Gastroesophageal sphincter (tissue), 4 donors: ENCODE results near the gene APOL6. TPM values are rescaled to one million over a fixed set of nuclear protein-coding genes. Genes with fewer than 3 reads are reported as not detected.
"Not testable (repeated sequence)": the region's sequence is repeated elsewhere in the genome, so short reads cannot be mapped to it uniquely, and the experiment has no call there.

Experiments
- ATAC-seq: fragments of 150-250 bp; one replicate; pipeline ENCODE4 v1.9.1; 2016; ENCODE audit warnings: mild to moderate bottlenecking, moderate library complexity
- H3K27ac ChIP-seq, 4 donors: fragments of 200-600 bp; sonication (generic) in 3 of 4; 1 replicate in 3 of 4; 2 replicates in 1 of 4; pipeline ENCODE4 v1.5.1; 2016 to 2019
- H3K27me3 ChIP-seq: fragments of 200-600 bp; sonication (generic); one replicate; pipeline ENCODE4 v1.5.1; 2019
- H3K36me3 ChIP-seq, 2 donors: fragments of 200-600 bp; sonication (generic); one replicate each; pipeline ENCODE4 v1.5.1; 2019; ENCODE audit warnings: control low read depth in 1 of 2
- H3K4me1 ChIP-seq, 3 donors: fragments of 200-600 bp; sonication (generic); 1 replicate in 2 of 3; 2 replicates in 1 of 3; pipeline ENCODE4 v1.5.1; 2016 to 2019; ENCODE audit warnings: control low read depth in 2 of 3
- H3K4me3 ChIP-seq, 2 donors: fragments of 200-600 bp; sonication (generic); one replicate each; pipeline ENCODE4 v1.5.1; 2019; ENCODE audit warnings: mild to moderate bottlenecking in 1 of 2, moderate library complexity in 1 of 2
- H3K9me3 ChIP-seq, 3 donors: fragments of 200-600 bp; sonication (generic); one replicate each; pipeline ENCODE4 v1.5.1; 2017 to 2019; ENCODE audit warnings: control low read depth in 2 of 3
- CTCF ChIP-seq, 4 experiments: fragments of 200-600 bp in 2 of 4; fragments of 450-650 bp in 2 of 4; sonication (generic) in 1 of 4; IDR thresholded peaks; one replicate each; pipeline ENCODE4 v1.5.1; 2017 to 2019; ENCODE audit warnings: antibody characterized with exemption in 4 of 4, mild to moderate bottlenecking in 2 of 4, moderate library complexity in 2 of 4
- EP300 ChIP-seq: sonication (generic); formaldehyde crosslinking; IDR thresholded peaks from one replicate; pipeline ENCODE4 v1.6.1; 2017; ENCODE audit warnings: antibody characterized with exemption, mild to moderate bottlenecking
- POLR2A ChIP-seq, 2 donors: fragments of 450-650 bp; IDR thresholded peaks; one replicate each; pipeline ENCODE4 v1.6.1; 2017; ENCODE audit warnings: antibody characterized with exemption in 2 of 2, mild to moderate bottlenecking in 2 of 2, moderate library complexity in 1 of 2
- POLR2AphosphoS5 ChIP-seq: sonication (generic); formaldehyde crosslinking; IDR thresholded peaks from one replicate; pipeline ENCODE4 v1.6.1; 2017; ENCODE audit warnings: antibody characterized with exemption
- WGBS, 2 donors: methylation state at CpG; one replicate each; pipeline ENCODE4 v1.1.5; 2018; ENCODE audit warnings: low coverage in 1 of 2; 5-methylcytosine and 5-hydroxymethylcytosine counted together
- total RNA-seq, 4 donors: library from RNA; depleted of rRNA; stranded (reverse); fragments of >200 nt; gene quantifications; one replicate each; pipeline ENCODE4 v1.1.0, GENCODE V29; 2016

Gene APOL6
- total RNA-seq, 4 donors from 2014 or later, result 10.4 to 13.3 (median 10.9) TPM

GRCh38 chr22:35678836-35679235, 30.6 kb downstream of the APOL6 start:
- no peak for TF ChIP-seq POLR2A (IDR thresholded peaks at IDR 0.05)
- TF ChIP-seq CTCF (IDR thresholded peaks at IDR 0.05), result no peak
- no peak for TF ChIP-seq EP300
- ATAC-seq, result no peak
- WGBS, 2 donors, result 72 to 80% methylated on average over 1 to 2 of the region's 2 CpGs
- no peaks in the 10 kb centered on the region for H3K27me3 ChIP-seq
- H3K36me3 ChIP-seq, result no peaks in the 10 kb centered on the region
- no peaks in the 10 kb centered on the region for H3K4me1 ChIP-seq
- no peak overlapping the region for H3K4me3 ChIP-seq
- H3K9me3 ChIP-seq, result no peaks in the 10 kb centered on the region
- H3K27ac ChIP-seq, result no peak overlapping the region

GRCh38 chr22:35679492-35679891, 31.2 kb downstream of the APOL6 start:
- WGBS, 2 donors, result 66 to 74% methylated on average over 4 of the region's 4 CpGs
- H3K4me3 ChIP-seq, ATAC-seq, H3K27me3 ChIP-seq, H3K36me3 ChIP-seq, H3K27ac ChIP-seq, H3K4me1 ChIP-seq, H3K9me3 ChIP-seq: not testable (repeated sequence)

- Histone ChIP-seq H3K27me3 (no peaks in the 10 kb centered on the region), H3K27ac (no peak overlapping the region), H3K9me3 (no peaks in the 10 kb centered on the region), H3K36me3 (no peaks in the 10 kb centered on the region), H3K4me1 (no peaks in the 10 kb centered on the region), H3K4me3 (no peak overlapping the region)
- WGBS, 2 donors, result 54 to 81% methylated on average over 2 to 4 of the region's 4 CpGs
- TF ChIP-seq EP300 (no peak), POLR2AphosphoS5 (no peak), CTCF (IDR thresholded peaks at IDR 0.05) (no peak), POLR2A (IDR thresholded peaks at IDR 0.05) (no peak)
- no peak for ATAC-seq
These were observed 33.3 kb downstream of the APOL6 start for GRCh38 chr22:35681454-35682052.

GRCh38 chr22:35683560-35683959, 35.3 kb downstream of the APOL6 start:
- H3K36me3 ChIP-seq, result no peaks in the 10 kb centered on the region
- no peak for TF ChIP-seq EP300
- no peak for TF ChIP-seq CTCF (IDR thresholded peaks at IDR 0.05)
- no peak for TF ChIP-seq POLR2A (IDR thresholded peaks at IDR 0.05)
- TF ChIP-seq POLR2AphosphoS5, result no peak

GRCh38 chr22:35684270-35684700, 36.0 kb downstream of the APOL6 start:
- no peak for TF ChIP-seq POLR2AphosphoS5
- TF ChIP-seq CTCF (IDR thresholded peaks at IDR 0.05), result peak in 1 of 4 experiments; percentile 25
- no peak for ATAC-seq
- WGBS, 2 donors, result 0 to 50% methylated on average over 1 of the region's 3 CpGs

More at GRCh38 chr22:35683560-35683959, 35.3 kb downstream of the APOL6 start:
- Histone ChIP-seq H3K27me3 (no peaks in the 10 kb centered on the region), H3K9me3 (no peaks in the 10 kb centered on the region), H3K27ac (no peak overlapping the region), H3K4me3 (no peak overlapping the region), H3K4me1 (no peaks in the 10 kb centered on the region)
- ATAC-seq, result no peak
- WGBS, 2 donors, result 83% methylated on average over 1 of the region's 1 CpG; no CpG with 5 or more reads in 1 of the 2 donors

More at GRCh38 chr22:35684270-35684700, 36.0 kb downstream of the APOL6 start:
- Histone ChIP-seq H3K27ac (no peak overlapping the region), H3K9me3 (no peaks in the 10 kb centered on the region), H3K36me3 (no peaks in the 10 kb centered on the region), H3K27me3 (no peaks in the 10 kb centered on the region), H3K4me1 (no peaks in the 10 kb centered on the region), H3K4me3 (no peak overlapping the region)
